HG03558 (cell line): Measurements from ENCODE around the gene FOXR1.
"Not testable (repeated sequence)": the region's sequence is repeated elsewhere in the genome, so short reads cannot be mapped to it uniquely, and the experiment has no call there.

Source experiments
- ATAC-seq: cut with Tn5 transposase; IDR thresholded peaks from one replicate; pipeline ENCODE4 v1.9.1; 2021; ENCODE audit warnings: moderate number of reproducible peaks; ENCODE audit not compliant: unreplicated experiment; ENCODE audit errors: extremely low read depth

FOXR1 gene

DNA sequence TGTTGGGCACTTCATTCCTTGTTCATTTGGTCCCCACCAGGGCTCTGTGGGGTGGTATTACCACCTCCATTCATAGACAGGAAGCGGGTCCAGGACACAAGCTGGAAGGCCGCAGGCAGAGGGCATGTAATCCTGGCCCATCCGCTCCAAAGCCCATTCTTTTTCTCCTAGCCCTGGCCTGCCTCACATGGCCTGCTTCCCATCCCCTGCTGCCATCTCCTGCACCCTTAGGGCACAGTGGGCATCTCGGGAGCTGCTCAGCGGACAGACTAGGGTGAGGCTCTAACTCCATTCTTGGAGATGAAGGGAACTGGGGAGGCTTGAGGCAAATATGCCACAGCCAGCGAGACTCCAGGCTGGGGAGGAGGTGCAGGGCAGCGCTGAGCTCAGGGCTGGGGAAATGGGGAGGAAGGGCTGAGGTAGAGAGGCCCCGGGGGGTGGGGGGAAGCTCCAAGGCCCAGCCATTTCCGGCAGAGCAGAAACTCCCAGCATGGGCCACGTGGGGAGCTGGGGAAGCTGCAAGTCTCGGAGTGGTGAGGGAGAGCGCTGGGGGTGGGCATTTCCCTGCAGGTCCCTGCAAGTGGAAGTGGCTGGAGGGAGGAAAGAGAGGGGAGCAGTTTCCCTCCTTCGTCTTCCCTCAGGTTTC, 31.5 kb upstream of the FOXR1 start:
- no peak for ATAC-seq

DNA sequence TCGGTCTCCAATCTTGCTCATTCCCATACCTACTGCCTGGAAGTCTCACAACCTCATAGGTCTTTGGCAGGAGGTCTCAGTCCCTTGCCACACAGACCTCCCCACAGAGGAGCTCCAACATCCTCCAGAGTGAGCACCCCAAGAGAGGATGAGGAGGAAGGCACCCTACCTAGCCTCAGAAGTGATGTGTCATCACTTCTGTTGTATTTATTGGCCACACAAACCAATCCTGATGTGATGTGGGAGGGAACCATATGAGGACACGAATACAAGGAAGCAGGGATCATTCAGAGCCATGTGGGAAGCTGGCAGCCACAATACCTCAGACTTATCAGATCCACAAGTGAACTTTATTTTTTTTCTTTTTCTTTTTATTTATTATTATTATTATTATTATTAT, 24.5 kb upstream of the FOXR1 start:
- no peak for ATAC-seq

DNA sequence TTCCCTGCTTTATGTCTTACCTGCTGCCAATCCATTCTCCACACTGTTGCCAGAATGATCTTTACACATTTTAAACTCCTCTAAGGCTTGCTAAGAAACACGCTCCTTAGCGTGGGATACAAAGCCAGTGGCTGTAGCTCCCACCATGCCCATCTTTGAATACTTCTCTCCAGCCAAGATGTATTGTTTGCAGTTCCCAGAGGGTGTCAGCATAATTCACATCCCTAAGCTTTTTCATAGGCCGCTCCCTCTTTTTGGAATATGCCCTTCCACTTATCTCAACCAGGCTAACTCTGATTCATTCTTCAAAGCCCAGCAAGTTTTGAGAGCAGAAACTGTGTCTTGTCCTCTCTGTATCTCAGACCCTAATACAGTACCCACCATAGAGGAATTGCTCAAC, 23.6 kb upstream of the FOXR1 start:
- no peak for ATAC-seq

DNA sequence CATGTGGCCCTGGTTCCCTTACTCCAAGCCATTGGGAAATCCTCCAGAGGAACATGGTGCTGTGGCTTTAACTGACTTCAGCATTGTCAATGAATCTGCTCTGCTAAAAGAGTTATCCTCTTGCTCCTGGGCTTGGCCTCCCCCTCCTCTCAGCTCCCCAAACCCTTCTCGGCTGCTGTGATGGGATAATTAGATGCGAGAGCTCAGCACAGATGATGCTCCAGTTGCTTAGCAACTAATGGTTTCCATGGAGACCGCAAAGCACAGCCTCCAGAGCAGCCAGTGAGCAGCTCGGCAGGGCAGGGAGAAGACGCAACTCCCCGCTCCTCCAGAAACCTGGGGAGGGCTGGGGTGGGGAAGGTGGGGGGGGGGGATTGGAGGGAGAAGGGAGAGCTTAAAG, 18.3 kb upstream of the FOXR1 start:
- no peak for ATAC-seq

DNA sequence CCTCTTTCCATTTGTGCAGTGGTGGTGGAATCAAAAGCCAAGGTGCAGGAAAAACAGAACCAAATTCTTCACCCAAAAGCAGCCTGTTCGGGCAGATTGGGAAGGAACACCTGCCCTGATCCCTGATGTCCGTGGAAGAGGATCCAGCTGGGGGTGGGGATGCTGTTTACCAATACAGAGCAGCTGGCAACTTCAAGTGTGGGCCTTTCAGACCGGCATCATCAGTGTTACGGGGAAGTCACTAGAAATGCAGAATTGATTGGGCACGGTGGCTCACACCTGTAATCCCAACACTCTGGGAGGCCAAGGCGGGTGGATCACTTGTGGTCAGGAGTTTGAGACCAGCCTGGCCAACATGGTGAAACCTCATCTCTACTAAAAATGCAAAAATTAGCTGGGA, 17.6 kb upstream of the FOXR1 start:
- not testable (repeated sequence) for ATAC-seq

DNA sequence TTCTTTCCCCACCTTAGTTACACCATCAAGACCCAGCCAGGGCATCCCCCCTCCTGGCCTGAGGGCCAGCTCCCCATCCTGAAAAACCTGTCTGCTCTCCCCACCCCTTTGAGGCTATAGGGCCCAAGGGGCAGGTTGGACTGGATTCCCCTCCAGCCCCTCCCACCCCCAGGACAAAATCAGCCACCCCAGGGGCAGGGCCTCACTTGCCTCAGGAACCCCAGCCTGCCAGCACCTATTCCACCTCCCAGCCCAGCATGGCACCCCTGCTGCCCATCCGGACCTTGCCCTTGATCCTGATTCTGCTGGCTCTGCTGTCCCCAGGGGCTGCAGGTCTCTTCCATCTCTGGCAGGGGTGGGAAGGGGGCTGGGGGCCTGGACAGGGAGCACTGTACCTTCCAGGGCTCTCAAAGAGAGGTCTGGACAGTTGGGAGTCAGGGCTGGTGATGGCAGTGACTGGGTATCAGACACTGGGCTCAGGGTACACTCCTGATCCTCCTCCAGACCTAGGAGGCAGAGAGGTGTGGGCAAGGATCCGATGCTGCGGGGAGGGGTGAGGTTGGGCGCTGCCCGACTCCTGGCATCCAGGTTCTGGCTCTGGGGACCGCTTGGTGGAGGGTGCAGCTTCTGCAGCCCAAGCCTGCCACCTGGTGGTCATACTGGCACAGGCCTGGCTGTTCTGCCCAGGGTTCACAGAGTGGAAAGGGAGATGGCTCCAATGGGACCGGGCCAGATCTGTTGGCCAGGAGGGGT, 15.3 kb upstream of the FOXR1 start, which contains the start of gene UPK2:
Gene UPK2 (plus strand): TSS at position 205 of the 753 bp plus-strand sequence. CDS start 53 bp downstream, at position 258.
- ATAC-seq = no peak

DNA sequence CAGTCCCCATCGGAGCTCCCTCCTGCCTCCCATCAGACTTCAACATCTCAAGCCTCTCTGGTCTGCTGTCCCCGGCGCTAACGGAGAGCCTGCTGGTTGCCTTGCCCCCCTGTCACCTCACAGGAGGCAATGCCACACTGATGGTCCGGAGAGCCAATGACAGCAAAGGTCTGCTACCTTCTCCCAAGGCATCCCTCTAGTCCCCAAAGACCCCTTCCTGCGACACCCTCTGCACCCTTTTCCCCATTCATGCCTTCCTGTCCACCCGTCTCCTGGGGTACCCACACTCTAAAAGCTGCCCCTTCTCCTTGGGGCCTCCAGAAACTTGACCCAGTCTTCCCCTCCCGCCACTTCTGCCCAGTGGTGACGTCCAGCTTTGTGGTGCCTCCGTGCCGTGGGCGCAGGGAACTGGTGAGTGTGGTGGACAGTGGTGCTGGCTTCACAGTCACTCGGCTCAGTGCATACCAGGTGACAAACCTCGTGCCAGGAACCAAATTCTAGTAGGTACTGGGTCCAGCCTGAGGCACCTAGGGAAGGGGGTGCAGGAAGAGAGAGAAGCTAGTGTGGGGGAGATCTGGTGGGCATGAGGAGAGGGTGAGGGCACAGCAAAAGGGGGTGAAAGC, 14.6 kb upstream of the FOXR1 start:
- ATAC-seq = no peak

DNA sequence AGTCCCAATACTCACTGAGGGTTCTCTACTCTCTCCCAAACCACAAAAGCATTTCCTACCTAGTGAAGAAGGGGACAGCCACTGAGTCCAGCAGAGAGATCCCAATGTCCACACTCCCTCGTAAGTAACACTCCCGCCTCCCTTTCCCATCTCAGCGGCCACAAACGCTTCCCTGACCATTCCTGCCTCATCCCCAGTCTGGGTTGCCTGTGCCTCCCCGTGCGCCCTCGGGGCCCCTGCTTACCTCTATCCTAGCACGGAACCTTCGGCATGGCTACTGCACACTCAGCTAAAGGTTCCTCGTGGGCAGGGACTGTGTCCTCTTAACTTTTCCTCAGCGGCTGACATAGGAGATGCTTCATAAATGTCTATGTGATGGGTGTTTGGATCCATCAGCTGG, 14.0 kb upstream of the FOXR1 start:
- ATAC-seq = no peak

DNA sequence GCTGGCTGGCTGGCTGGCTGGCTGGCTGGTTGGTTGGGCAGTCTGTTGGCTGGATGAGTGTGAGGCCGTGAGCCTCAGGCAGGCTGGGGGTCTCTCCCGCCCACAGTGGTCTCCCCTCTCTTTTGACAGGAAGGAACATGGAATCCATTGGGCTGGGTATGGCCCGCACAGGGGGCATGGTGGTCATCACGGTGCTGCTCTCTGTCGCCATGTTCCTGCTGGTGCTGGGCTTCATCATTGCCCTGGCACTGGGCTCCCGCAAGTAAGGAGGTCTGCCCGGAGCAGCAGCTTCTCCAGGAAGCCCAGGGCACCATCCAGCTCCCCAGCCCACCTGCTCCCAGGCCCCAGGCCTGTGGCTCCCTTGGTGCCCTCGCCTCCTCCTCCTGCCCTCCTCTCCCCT, 13.6 kb upstream of the FOXR1 start:
- ATAC-seq = no peak

DNA sequence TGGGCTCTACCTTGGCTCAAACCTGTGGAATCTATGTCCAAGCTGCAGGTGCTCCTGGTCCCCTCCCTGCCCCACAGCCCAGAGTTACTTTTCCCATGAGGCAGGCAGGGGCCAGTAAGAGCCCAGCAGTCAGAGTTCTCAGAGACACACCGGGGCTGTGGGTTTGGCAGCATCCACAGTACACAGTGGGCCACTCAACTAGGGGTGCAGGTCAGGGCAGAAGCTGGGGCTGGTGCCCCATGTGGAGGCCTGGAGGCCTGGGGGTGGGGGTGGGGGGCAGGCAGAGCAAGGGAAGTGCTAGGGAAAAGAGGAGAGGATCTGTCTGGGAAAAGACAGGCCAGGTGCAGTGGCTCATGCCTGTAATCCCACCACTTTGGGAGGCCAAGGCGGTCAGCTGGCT, 13.0 kb upstream of the FOXR1 start:
- ATAC-seq = no peak

DNA sequence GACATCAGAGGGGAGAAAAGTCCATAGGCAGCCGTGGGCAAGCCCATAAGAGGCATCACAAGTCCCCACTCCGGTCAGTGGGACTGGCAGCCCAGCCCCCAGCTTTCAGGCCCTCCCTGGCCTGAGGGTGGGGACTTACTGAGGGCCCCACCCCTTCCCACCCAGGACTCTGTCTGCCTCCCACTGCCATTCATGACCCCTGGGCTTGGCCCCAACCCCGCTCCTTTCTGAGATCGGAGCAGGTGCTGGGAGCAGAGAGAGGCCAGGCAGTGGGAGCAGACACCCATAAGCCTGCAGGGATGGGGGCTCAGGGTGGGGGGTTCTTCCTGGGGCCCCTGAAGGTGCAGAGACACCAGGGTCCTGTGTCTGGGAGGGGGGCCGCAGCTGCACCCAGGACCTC, 10.4 kb upstream of the FOXR1 start:
- ATAC-seq = no peak

DNA sequence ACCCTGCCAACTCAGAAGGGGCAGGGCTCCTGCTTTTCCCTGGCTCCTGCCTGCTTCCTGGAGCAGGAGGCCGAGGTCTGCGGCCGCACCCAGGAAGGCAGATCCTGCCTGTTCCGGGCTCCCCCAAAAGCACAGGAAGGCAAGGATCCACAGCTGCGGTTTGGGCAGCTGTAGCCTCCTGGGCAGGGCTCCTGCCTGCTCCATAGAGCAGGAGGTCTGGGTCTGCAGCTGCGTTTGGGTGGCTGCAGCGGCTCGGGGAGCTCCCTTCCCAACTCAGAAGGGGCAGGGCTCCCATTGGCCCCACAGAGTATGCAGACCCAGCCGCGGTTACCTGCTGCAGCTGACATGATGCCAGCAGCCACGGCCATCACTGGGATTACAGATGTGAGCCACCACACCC, 10.0 kb upstream of the FOXR1 start:
- no peak for ATAC-seq

DNA sequence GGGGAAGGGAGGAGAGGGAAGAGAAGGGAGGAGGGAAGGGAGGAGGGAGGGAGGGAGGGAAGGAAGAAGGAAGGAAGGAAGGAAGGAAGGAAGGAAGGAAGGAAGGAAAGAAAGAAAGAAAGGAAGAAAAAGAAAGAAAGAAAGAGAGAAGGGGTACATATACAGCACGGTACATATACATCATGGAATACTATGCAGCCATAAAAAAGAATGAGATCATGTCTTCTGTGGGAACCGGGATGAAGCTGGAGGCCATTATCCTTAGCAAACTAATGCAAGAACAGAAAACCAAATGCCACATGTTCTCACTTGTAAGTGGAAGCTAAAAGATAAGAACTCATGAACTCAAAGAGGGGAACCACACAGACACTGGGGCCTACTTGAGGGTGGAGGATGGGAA, 2.1 kb upstream of the FOXR1 start:
- not testable (repeated sequence) for ATAC-seq

DNA sequence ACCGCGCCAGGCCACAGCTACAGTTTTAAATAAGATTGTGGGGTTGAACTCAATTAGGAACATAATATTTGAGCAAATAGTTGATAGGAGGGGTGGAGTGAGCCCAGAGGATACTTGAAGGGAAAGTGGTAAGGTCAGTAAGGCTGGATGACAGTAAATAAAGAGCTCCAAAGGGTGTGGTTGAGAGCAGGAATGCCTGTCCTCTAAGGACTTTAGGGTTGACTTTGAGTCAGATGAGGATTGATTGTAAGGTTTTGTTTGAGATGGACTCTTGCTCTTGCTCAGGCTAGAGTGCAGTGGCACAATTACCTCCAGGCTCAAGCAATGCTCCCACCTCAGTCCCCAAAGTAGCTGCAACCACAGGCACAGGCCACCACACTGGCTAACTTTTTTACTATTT, 2.4 kb downstream of the FOXR1 start:
- no peak for ATAC-seq

DNA sequence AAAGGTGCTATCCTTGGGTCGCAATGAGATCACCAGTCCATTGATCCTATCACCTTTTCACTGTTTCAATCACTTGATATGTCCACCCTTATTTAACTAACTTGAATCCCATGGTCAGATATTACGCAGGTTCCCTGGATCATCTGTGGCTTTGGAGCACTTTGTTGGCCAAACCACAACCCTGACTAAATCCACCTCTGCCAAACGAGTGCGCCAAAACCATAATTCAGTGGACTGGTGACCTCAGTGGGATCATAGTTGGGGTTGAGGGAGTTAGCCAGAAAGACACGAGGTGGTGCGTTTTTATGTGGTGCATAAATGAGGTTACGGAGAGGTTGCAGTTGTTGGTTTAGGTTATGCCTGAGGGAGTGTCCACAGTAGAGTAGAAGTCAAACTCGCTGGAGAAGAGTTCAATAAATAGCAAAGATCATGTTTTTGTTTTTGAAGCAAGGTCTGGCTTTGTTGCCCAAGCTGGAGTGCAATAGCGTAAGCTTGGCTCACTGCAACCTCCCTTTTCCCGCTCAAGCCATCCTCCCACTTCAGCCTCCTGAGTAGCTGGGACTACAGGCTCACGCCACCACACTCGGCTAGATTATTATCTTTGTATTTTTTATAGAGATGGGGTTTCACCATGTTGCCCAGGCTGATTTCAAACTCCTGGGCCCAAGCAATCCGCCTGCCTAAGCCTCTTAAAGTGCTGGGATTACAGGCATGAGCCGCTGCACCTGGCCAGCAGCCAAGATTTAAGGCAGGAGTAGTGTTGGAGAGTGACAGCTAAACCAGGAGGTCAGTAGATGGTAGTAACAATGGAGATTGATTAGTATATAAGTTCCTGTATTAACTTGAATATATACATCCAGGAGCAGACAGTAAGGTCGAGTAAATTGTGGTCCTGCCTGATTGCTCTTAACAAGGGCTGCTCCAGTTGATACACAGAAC, 4.5 kb downstream of the FOXR1 start:
- no peak for ATAC-seq

DNA sequence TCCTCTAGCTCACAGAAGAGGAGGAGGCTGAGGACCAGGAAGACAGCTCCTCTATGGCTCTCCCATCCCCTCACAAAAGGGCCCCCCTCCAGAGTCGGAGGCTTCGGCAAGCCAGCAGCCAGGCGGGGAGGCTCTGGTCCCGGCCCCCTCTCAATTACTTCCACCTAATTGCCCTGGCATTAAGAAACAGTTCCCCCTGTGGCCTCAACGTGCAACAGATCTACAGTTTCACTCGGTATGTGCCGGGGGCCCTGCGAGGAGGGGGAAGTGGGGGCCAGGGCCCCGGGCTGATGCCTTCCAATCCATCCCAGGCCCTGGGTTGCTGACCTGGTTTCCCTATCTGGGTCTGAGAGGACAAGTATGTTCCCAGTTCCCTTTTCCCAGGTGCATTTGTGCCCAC, 7.9 kb downstream of the FOXR1 start:
- no peak for ATAC-seq

DNA sequence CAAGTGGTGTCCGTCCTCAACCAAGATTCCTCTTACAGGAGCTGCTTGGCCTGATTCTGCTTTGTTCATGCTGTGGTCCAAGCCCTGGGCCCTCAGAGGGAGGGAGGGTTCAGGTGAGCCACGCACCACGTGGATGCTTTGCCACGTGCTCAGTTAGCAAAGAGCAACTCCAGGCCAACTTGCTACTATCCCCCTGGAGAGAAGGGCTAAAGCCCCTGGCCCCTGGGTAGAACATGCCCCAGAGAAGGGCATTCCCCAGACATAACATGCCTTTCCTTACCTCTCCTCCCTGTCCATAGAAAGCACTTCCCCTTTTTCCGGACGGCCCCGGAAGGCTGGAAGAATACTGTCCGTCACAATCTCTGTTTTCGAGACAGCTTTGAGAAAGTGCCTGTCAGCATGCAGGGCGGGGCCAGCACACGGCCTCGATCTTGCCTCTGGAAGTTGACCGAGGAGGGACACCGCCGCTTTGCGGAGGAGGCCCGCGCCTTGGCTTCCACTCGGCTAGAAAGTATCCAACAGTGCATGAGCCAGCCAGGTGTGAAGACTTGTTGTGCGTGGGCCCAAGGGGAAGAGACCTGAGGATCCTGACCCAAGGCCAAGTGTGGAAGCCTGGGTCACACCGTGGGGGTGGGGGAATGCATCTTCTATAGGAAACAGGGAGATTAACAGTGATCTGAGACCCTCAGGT, 8.8 kb downstream of the FOXR1 start:
- no peak for ATAC-seq

DNA sequence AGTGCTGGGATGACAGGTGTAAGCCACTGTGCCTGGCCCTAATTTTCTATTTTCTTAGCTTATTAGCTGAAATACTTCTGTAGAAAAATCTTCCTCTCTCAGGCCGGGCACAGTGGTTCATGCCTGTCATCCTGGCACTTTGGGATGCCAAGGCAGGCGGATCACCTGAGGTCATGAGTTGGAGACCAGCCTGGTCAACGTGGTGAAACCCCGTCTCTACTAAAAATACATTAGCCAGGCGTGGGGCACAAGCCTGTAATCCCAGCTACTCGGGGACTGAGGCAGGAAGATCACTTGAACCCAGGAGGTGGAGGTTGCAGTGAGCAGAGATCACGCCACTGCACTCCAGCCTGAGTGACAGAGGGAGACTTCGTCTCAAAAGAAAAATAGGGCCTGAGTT, 12.8 kb downstream of the FOXR1 start:
- ATAC-seq = not testable (repeated sequence)

DNA sequence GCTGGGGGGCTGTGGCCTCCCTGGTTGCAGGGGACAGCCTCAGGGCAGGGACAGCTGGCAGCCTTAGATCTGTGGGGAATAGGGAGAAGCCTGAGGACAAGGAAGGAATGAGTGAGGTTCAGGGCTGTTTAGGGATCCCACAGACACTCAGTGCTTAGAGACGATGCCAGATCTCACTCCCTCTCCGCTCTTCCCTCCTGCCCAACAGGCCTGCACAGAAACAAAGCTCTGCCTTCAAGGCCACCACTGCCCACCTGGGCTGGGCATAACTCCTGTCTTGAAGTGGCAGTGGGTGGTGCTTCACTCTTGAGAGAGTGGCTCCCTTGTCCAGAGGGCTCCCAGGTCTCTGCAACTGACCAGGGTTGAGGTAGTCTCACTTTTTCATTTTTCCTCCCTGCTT, 13.3 kb downstream of the FOXR1 start:
- no peak for ATAC-seq

DNA sequence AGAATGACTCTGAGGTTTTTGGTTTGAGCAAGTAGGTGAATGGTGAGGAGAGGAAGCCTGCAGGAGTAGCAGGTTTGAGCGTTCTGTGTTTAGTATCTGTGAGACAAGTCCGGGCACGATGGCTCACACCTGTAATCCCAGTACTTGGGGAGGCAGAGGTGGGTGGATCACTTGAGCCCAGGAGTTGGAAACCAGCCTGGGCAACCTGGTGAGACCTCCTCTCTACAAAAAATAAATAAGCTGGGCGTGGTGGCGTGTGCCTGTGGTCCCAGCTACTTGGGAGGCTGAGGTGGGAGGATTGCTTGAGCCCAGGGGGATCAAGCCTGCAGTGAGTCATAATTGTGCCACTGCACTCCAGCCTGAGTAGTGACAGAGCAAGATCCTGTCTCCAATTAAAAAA, 16.7 kb downstream of the FOXR1 start:
- ATAC-seq = no peak
